ENCODE results near the gene RIPOR2. TPM values are rescaled to one million over a fixed set of nuclear protein-coding genes. Genes with fewer than 3 reads are reported as not detected.
"Not testable (repeated sequence)": the region's sequence is repeated elsewhere in the genome, so short reads cannot be mapped to it uniquely, and the experiment has no call there.

The RIPOR2 gene
- total and polyA plus RNA-seq, 8 donors: 3.9 to 56.8 (median 6.0) TPM

DNA sequence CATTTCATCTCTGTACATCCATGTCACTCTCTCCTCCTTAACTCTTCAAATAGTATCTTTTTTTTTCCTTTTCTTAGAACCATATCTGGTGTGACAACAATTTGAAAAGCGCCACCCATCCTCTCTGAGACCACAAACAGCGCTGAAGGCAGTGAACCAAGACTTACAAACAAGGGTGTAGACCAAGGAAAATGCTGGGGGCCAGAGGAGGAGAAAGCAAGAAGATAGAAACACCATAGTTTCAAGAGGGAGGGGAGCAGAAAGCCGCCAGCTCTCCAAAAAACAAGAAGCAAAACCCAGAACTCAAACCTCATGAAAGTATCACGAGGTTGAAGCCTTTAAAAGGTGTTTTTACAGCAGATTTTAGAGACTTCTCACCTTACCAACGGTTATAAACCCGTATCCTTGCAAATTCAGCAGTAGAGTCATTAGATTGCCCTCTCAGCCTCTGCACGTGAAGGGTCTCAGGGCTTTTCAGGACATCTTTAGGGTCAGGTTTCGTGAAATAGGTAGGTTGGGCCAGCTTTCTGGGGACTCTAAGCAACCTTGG, 13.3 kb upstream of the RIPOR2 start:
- H3K27me3 ChIP-seq: no peaks in the 10 kb centered on the region
- intact Hi-C loops (cut with DNase I): no loop called here
- peaks cover 0 to 26% of the 10 kb centered on the region in 2 donors for H3K9me3 ChIP-seq
- H3K4me1 ChIP-seq: peaks cover 0 to 33% of the 10 kb centered on the region in 2 donors
- no peak for ATAC-seq
- H3K36me3 ChIP-seq: peaks cover 3 to 4% of the 10 kb centered on the region in 2 donors
- no peak for DNase-seq
- TF ChIP-seq, protein P1, sequence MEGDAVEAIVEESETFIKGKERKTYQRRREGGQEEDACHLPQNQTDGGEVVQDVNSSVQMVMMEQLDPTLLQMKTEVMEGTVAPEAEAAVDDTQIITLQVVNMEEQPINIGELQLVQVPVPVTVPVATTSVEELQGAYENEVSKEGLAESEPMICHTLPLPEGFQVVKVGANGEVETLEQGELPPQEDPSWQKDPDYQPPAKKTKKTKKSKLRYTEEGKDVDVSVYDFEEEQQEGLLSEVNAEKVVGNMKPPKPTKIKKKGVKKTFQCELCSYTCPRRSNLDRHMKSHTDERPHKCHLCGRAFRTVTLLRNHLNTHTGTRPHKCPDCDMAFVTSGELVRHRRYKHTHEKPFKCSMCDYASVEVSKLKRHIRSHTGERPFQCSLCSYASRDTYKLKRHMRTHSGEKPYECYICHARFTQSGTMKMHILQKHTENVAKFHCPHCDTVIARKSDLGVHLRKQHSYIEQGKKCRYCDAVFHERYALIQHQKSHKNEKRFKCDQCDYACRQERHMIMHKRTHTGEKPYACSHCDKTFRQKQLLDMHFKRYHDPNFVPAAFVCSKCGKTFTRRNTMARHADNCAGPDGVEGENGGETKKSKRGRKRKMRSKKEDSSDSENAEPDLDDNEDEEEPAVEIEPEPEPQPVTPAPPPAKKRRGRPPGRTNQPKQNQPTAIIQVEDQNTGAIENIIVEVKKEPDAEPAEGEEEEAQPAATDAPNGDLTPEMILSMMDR (IDR thresholded peaks at IDR 0.05): no peak
- no peak overlapping the region for H3K27ac ChIP-seq
- no peak overlapping the region for H3K4me3 ChIP-seq

DNA sequence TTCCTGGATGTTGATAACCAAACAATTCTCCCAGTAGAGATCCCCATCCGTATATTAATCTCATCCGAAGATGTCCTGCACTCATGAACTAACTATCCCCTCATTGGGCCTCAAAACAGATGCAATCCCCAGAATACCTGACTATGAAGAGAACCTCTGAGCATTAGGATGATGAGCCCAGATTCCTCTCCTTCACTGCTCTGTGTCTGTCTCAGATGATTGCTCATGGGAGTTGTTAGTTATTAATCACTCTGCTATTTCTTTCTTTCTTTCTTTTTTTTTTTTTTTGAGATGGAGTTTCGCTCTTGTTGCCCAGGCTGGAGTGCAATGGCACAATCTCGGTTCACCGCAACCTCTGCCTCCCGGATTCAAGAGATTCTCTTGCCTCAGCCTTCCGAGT, 12.5 kb upstream of the RIPOR2 start:
- H3K36me3 ChIP-seq; intact Hi-C loops (cut with DNase I); H3K27me3 ChIP-seq; ATAC-seq; H3K27ac ChIP-seq; H3K4me3 ChIP-seq; DNase-seq: not testable (repeated sequence)
- Histone ChIP-seq H3K9me3 (peaks cover 0 to 34% of the 10 kb centered on the region in 2 donors), H3K4me1 (peaks cover 0 to 31% of the 10 kb centered on the region in 2 donors)

DNA sequence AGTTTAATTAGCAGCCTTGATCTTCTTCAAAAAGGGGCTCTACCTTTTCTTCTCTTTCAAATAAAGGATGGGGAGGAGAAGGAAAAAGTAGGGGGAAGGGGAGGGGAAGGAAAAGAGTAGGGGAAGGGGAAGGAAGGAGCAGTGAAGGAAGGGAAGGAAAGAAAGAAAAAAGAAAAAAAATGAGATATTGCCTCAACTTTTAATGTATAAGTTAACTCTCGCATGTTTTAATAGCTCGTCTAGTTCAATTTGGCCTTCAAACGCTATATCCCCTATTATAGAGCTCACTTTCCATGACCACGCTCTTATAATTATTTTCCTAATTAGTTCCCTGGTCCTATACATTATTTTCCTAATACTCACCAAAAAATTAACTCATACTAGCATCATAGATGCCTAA, 11.9 kb upstream of the RIPOR2 start:
- intact Hi-C loops (cut with DNase I): no loop called here
- H3K4me1 ChIP-seq: peaks cover 0 to 28% of the 10 kb centered on the region in 2 donors
- H3K27ac ChIP-seq: no peak overlapping the region
- DNase-seq (no peak), ATAC-seq (no peak)
- TF ChIP-seq, protein P1 (IDR thresholded peaks at IDR 0.05): no peak
- peaks cover 0 to 34% of the 10 kb centered on the region in 2 donors for H3K9me3 ChIP-seq
- no peak overlapping the region for H3K4me3 ChIP-seq
- H3K36me3 ChIP-seq: peaks cover 3 to 4% of the 10 kb centered on the region in 2 donors
- H3K27me3 ChIP-seq: no peaks in the 10 kb centered on the region

DNA sequence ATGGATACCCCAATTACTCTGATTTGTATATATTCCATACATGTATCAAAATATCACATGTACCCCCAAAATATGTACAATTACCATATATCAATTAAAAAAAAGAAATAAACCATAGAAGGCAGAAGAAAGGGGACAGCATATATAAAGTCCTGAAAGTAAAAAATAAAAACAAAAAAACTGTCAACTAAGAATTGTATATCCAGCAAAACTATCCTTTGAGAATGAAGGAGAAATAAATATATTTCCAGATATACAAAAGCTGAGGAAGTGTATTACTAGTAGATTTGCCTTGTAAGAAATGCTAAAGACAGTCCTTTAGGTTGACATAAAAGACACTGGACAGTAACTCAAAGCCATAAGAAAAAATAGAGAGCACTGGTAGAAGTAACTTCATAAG, 9.3 kb upstream of the RIPOR2 start:
- intact Hi-C loops (cut with DNase I): no loop called here
- Histone ChIP-seq H3K4me1 (peaks cover 0 to 8% of the 10 kb centered on the region in 2 donors), H3K4me3 (no peak overlapping the region), H3K9me3 (peaks cover 0 to 34% of the 10 kb centered on the region in 2 donors), H3K36me3 (peaks cover 3 to 4% of the 10 kb centered on the region in 2 donors), H3K27ac (no peak overlapping the region), H3K27me3 (no peaks in the 10 kb centered on the region)
- no peak for DNase-seq
- no peak for ATAC-seq
- TF ChIP-seq, protein P1 (IDR thresholded peaks at IDR 0.05): no peak

DNA sequence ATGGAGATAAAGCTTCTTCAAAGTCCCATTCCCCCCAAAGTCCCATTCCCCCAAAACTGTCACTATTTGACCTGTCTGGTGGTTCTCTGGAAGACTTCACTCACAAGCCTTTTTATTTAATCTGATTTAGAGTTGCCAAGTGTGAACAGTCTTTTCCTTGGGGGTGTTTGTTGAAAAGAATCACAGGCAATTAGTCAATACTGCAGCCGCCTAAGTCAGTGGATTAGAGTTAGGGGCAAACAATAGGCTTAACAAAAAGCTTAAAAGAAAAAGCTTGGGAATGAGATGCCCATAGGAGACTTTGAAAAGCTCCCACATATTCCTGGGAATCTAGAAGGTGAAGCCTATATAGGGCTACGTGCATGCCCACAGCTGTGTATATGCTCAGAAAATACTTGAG, 8.0 kb upstream of the RIPOR2 start:
- Histone ChIP-seq H3K27me3 (no peaks in the 10 kb centered on the region), H3K4me1 (peaks cover 0 to 17% of the 10 kb centered on the region in 2 donors), H3K4me3 (no peak overlapping the region), H3K27ac (no peak overlapping the region), H3K9me3 (peaks cover 0 to 34% of the 10 kb centered on the region in 2 donors), H3K36me3 (peaks cover 3 to 4% of the 10 kb centered on the region in 2 donors)
- ATAC-seq (no peak), DNase-seq (no peak)
- intact Hi-C loops (cut with DNase I): no loop called here
- TF ChIP-seq, protein P1 (IDR thresholded peaks at IDR 0.05): no peak

Measured in left lung (tissue), 10 donors.